ENCODE results near the gene PLA2G15. TPM values are rescaled to one million over a fixed set of nuclear protein-coding genes. Genes with fewer than 3 reads are reported as not detected.

PLA2G15 gene
- total and polyA plus RNA-seq, 2 of the 13 experiments (the other 11 are each of a cell fraction or from before 2014, with no cell fraction given): 14.4 to 23.7 TPM

DNA sequence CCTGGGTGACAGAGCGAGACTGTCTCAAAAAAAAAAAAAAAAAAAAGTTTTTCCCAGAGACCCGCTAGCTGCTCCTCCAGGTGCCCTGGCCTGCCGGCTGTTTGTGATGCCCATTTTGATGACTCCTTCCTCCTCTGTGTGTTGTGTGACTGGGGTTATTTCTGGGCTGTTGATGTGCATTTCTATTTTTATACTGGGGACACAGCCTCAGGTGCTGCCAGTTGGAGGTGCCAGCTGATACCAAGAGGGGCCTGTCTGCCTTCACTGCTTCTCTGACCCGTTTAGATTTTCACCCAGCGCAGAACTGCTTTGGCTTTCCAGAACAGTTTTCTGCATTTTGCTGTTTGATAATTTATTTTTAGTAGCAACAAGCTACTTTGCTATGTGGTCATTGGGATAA, 6.7 kb downstream of the PLA2G15 start (continued):
- TF ChIP-seq, protein P1, sequence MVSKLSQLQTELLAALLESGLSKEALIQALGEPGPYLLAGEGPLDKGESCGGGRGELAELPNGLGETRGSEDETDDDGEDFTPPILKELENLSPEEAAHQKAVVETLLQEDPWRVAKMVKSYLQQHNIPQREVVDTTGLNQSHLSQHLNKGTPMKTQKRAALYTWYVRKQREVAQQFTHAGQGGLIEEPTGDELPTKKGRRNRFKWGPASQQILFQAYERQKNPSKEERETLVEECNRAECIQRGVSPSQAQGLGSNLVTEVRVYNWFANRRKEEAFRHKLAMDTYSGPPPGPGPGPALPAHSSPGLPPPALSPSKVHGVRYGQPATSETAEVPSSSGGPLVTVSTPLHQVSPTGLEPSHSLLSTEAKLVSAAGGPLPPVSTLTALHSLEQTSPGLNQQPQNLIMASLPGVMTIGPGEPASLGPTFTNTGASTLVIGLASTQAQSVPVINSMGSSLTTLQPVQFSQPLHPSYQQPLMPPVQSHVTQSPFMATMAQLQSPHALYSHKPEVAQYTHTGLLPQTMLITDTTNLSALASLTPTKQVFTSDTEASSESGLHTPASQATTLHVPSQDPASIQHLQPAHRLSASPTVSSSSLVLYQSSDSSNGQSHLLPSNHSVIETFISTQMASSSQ (IDR thresholded peaks at IDR 0.05; ENCODE audit: low read depth): no peak
- TF ChIP-seq, protein P1 (CRISPR knock-in tag; IDR thresholded peaks at IDR 0.05; ENCODE audit: borderline replicate concordance): no peak
- TF ChIP-seq ZNF138 (CRISPR knock-in tag; IDR thresholded peaks at IDR 0.05; ENCODE audit: low read depth) (no peak), CBX5 (CRISPR knock-in tag; IDR thresholded peaks at IDR 0.05; ENCODE audit: borderline replicate concordance) (no peak), AGO2 (optimal IDR thresholded peaks at IDR 0.05; ENCODE audit: low read depth, low read length) (no peak)

DNA sequence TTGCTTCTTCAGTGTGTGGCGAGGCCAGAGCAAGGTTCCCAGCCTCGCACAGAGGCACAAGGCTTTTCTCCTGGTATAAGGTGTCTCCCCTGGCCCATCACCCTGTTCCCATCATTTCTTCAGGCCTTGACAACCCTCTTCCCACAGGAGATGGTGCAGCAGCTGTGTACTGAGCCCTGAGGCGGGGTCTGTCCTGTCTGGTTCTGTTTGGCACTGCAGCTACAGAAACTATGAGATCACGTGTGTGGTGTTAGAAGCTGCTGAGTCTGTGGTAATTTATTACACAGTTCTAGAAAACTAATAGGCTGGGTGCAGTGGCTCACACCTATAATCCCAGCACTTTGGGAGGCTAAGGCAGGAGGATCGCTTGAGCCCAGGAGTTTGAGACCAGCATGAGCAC, 7.2 kb downstream of the PLA2G15 start:
- no peak for ATAC-seq
- intact Hi-C loops (cut with micrococcal nuclease; ENCODE audit: unreplicated experiment) (no loop called here), in situ Hi-C loops (cut with HindIII; ENCODE audit: extremely low pct_ligation_motif_present, low pct_unique_long_range_greater_than_20kb) (no loop called here)
- DNase-seq (ENCODE audit: low spot score): no peak
- no peaks in the 10 kb centered on the region for H3K27me3 ChIP-seq (ENCODE audit: control insufficient read depth in 1 of 2, insufficient read depth in 2 of 2, low read length in 2 of 2)
- WGBS (ENCODE audit: low lambda C conversion rate): 96% methylated on average over 5 of the region's 5 CpGs
- H3K27ac ChIP-seq (ENCODE audit: extremely low read length, insufficient read depth, low read length): no peak overlapping the region
- H3K9me3 ChIP-seq (ENCODE audit: low read length): no peaks in the 10 kb centered on the region
- ChIA-PET CTCF (ENCODE audit: low intra/inter-chr PET ratio, low total read pairs) (no interaction called here), POLR2A (interaction anchor here (1.0 to 1.5 kb wide), 4 partner anchors 10 to 59 kb away, joined by 3 to 4 read pairs (median 3); partner anchors contain the start of genes ESRP2, PRMT7 and SLC7A6OS)
- no peaks in the 10 kb centered on the region for H3K79me2 ChIP-seq (ENCODE audit: insufficient read depth, low read length)
- BruUV-seq (replicated peaks): no TSS peak
- H3K36me3 ChIP-seq (replicated peaks in 1 of 2; ENCODE audit: control insufficient read depth in 1 of 2, insufficient read depth in 2 of 2, low read length in 2 of 2): peaks cover 9 to 37% of the 10 kb centered on the region in 2 experiments
- no peak overlapping the region for H3K4me2 ChIP-seq (ENCODE audit: low read depth, low read length)
- H4K20me1 ChIP-seq (ENCODE audit: insufficient read depth, low read length): no peaks in the 10 kb centered on the region
- no peak overlapping the region for H3K4me3 ChIP-seq (replicated peaks in 1 of 3; ENCODE audit: insufficient read depth in 1 of 3, low read depth in 2 of 3, low read length in 3 of 3)
- H3K9ac ChIP-seq (ENCODE audit: insufficient read depth, low read depth, low read length): no peak overlapping the region
- peaks cover 43% of the 10 kb centered on the region for H3K4me1 ChIP-seq (ENCODE audit: insufficient read depth, low read length)
- no peak overlapping the region for H2AFZ ChIP-seq (ENCODE audit: low read length)
- FAIRE-seq: no peak
- TF ChIP-seq, protein P2, sequence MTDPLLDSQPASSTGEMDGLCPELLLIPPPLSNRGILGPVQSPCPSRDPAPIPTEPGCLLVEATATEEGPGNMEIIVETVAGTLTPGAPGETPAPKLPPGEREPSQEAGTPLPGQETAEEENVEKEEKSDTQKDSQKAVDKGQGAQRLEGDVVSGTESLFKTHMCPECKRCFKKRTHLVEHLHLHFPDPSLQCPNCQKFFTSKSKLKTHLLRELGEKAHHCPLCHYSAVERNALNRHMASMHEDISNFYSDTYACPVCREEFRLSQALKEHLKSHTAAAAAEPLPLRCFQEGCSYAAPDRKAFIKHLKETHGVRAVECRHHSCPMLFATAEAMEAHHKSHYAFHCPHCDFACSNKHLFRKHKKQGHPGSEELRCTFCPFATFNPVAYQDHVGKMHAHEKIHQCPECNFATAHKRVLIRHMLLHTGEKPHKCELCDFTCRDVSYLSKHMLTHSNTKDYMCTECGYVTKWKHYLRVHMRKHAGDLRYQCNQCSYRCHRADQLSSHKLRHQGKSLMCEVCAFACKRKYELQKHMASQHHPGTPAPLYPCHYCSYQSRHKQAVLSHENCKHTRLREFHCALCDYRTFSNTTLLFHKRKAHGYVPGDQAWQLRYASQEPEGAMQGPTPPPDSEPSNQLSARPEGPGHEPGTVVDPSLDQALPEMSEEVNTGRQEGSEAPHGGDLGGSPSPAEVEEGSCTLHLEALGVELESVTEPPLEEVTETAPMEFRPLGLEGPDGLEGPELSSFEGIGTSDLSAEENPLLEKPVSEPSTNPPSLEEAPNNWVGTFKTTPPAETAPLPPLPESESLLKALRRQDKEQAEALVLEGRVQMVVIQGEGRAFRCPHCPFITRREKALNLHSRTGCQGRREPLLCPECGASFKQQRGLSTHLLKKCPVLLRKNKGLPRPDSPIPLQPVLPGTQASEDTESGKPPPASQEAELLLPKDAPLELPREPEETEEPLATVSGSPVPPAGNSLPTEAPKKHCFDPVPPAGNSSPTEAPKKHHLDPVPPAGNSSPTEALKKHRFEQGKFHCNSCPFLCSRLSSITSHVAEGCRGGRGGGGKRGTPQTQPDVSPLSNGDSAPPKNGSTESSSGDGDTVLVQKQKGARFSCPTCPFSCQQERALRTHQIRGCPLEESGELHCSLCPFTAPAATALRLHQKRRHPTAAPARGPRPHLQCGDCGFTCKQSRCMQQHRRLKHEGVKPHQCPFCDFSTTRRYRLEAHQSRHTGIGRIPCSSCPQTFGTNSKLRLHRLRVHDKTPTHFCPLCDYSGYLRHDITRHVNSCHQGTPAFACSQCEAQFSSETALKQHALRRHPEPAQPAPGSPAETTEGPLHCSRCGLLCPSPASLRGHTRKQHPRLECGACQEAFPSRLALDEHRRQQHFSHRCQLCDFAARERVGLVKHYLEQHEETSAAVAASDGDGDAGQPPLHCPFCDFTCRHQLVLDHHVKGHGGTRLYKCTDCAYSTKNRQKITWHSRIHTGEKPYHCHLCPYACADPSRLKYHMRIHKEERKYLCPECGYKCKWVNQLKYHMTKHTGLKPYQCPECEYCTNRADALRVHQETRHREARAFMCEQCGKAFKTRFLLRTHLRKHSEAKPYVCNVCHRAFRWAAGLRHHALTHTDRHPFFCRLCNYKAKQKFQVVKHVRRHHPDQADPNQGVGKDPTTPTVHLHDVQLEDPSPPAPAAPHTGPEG (CRISPR knock-in tag; IDR thresholded peaks at IDR 0.05): no peak
- no peak for TF ChIP-seq SMARCC2 (IDR thresholded peaks at IDR 0.05)
- no peak for TF ChIP-seq ZMYM2 (CRISPR knock-in tag; IDR thresholded peaks at IDR 0.05)
- TF ChIP-seq RBAK (CRISPR knock-in tag; IDR thresholded peaks at IDR 0.05): no peak
- TF ChIP-seq, protein P3, sequence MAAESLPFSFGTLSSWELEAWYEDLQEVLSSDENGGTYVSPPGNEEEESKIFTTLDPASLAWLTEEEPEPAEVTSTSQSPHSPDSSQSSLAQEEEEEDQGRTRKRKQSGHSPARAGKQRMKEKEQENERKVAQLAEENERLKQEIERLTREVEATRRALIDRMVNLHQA (CRISPR knock-in tag; IDR thresholded peaks at IDR 0.05): no peak
- no peak for TF ChIP-seq ZNF564 (CRISPR knock-in tag; IDR thresholded peaks at IDR 0.05)
- TF ChIP-seq PHF21A (CRISPR knock-in tag; IDR thresholded peaks at IDR 0.05): no peak
- TF ChIP-seq ZSCAN30 (CRISPR knock-in tag; IDR thresholded peaks at IDR 0.05): no peak
- TF ChIP-seq SP140L (CRISPR knock-in tag; IDR thresholded peaks at IDR 0.05; ENCODE audit: borderline replicate concordance): no peak

All from HepG2 (cell line).